ENCODE data around the gene PKNOX1.
"Not testable (repeated sequence)": the region's sequence is repeated elsewhere in the genome, so short reads cannot be mapped to it uniquely, and the experiment has no call there.

The PKNOX1 gene

DNA sequence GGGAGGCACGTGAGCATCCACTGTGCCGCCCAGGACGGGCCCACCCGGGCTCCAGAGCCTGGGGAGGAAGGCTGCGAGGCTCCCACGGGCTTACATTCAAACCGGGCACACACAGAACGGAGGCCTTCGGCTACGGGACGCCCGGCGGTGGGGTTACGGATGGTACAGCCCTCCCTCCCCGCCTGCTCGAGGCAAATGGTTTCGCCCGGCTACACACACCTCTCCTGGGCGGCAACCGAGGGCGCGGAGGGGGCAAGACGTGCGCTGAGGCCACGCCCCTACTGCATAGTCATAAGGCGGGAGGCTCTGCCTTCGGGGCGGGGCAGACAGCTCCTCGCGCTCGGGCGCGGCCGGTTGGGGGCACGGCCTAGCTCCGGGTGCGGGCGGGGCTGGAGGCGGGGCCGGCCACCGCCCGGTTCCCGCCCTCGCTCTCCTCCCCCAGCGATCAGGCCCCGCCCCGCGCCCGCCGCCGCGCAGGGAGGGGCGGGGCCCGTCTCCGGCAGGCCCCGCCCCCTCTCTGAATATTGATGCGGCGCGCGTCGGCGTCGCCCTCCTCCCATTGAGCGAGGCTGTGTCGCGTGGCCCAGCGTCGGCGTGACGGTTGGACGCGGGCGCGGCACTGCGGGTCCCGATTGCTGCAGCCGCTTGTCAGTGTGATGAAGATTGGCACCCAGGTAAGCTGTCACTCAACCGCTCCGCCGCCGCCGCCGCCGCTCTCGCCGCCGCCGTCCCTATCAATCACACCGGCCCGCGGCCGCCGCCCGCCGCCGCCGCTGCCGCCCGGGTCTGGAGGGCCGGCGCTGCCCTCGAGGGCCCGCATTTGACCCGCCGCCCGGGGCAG is at the start of gene PKNOX1:
Gene PKNOX1, plus strand, starts transcription at position 572 of the 841 bp plus-strand sequence. CDS start 29,820 bp downstream, outside the sequence.
- DNase-seq = peak; percentile 99

DNA sequence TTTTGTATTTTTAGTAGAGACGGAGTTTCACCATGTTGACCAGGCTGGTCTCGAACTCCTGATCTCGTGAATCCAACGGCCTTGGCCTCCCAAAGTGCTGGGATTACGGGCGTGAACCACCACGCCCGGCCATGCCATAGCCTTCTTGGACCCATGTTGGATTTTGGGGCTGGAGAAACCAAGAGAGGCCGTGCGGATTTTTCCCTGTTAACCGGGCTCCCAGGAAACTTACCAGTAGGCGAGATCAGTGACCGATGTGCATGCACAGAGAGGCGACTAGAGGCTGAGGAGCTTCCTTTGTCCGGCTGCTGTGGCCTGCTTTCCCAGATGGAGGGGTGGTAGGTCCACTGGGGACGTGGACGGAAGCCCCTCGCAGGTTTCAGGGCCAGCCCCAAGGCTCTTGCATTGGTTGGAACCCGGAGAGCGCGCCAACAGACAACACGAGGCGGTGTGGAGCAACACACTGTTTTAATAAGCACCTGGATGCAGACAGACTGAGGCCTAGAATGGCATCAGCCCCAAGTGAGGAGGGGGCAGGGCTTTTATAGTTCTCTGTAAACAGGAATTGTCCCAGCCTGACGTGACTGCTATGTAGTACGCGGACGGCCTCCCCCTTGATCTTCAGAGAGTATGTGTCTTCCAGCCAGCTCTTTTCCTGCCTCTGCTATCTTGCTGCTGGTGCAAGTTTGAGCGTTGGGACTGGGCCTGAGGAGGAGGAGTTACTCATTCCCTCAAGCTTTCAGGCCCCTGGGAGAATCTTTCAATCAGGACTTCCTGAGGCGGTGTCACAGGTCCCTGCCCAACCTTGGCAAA is 49.0 kb upstream of the PKNOX1 start, which contains the start of gene ERVH48-1:
Gene ERVH48-1, minus strand, starts transcription at position 517 of the 813 bp plus-strand sequence. CDS start 6,624 bp downstream, outside the sequence.
- DNase-seq = no peak

DNA sequence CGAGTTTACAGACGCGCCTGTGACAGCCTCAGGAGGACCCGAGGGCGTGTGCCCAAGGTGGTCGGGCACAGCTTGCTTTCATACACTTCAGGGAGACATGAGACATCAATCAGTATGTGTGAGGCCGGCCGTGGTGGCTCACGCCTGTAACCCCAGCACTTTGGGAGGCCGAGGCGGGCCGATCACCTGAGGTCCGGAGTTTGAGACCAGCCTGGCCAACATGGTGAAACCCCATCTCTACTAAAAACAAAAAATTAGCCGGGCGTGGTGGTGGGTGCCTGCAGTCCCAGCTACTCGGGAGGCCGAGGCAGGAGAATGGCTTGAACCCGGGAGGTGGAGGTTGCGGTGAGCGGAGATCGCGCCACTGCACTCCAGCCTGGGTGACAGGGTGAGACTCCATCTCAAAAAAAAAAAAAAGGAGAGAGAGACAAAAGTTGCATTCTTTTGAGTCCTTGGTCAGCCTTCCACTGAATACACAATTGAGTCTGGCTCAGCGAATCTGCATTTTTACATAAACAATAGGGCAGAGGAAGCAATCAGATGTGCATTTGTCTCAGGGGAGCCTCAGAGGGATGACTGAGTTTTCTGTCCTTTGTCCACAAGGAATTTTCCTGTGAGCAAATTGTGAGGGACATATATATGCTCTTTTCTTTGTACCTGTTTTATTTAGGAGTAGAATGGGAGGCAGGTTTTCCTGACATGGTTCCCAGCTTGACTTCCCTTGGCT is 46.7 kb upstream of the PKNOX1 start:
- DNase-seq = not testable (repeated sequence)

GRCh38 chr21:42929969-42930368 is 44.4 kb upstream of the PKNOX1 start:
- no peak for DNase-seq

- DNase-seq = no peak
Measured at GRCh38 chr21:42931560-42932235, 42.7 kb upstream of the PKNOX1 start.

DNA sequence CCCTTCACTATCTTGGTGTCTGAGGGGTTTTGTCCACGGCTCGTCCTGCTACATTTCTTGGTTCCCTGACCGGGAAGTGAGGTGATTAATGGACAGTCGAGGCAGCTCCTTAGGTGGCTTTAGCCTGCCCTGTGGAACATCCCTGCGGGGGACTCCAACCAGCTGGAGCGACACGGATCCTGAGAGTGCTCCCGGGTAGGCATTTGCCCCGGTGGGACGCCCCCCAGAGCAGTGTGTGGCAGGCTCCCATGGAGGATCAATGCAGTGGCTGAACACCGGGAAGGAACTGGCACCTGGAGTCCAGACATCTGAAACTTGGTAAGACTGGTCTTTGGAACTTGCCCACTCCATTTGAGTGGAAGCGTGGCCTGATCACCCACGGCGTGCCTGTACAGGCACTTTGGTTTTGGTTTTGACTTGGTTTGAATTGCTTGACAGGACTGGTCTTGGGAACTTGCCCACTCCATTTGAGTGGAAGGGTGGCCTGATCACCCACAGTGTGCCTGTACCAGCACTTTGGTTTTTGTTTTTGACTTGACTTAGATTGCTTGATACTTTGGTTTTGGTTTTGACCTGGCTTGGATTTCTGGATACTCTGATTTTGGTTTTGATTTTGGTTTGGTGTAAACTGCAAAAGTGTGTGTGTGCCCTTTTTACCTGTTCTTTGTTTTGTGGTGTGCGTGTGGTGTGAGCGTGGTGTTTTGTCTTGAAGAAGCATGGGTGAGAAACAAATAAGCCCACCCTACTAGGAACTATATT is 41.8 kb upstream of the PKNOX1 start:
- DNase-seq = not testable (repeated sequence)

- not testable (repeated sequence) for DNase-seq
Measured at GRCh38 chr21:42933137-42933970, 41.0 kb upstream of the PKNOX1 start.

DNA sequence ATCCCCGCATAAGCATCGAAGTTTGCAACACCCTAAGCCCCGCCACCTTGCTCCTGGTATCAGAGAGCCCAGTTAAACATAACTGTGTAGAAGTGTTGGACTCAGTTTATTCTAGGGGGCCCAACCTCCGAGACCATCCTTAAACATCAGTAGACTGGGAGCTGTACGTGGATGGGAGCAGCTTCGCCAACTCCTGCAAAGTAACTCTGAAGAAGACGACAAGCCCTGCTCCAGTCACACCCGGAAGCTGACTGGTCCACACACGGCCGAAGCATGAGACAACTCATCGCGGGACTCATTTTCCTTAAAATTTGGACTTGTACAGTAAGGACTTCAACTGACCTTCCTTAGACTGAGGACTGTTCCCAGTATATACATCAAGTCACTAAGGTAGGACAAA is 40.4 kb upstream of the PKNOX1 start:
- not testable (repeated sequence) for DNase-seq

DNA sequence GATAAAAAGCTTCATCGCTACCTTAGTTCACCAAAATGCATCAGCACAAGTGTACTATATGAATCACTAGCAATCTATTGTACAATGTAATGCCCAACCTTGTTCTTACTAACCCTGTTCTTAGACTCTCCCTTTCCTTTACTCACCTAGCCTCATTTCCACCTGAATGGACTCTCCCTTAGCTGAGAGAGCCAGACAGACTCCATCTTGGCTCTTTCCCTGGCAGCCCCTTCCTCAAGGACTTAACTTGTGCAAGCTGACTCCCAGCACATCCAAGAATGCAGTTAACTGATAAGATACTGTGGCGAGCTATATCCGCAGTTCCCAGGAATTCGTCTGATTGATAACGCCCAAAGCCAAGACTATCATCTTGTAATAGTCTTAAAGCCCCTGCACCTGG is 38.0 kb upstream of the PKNOX1 start:
- DNase-seq = not testable (repeated sequence)

DNA sequence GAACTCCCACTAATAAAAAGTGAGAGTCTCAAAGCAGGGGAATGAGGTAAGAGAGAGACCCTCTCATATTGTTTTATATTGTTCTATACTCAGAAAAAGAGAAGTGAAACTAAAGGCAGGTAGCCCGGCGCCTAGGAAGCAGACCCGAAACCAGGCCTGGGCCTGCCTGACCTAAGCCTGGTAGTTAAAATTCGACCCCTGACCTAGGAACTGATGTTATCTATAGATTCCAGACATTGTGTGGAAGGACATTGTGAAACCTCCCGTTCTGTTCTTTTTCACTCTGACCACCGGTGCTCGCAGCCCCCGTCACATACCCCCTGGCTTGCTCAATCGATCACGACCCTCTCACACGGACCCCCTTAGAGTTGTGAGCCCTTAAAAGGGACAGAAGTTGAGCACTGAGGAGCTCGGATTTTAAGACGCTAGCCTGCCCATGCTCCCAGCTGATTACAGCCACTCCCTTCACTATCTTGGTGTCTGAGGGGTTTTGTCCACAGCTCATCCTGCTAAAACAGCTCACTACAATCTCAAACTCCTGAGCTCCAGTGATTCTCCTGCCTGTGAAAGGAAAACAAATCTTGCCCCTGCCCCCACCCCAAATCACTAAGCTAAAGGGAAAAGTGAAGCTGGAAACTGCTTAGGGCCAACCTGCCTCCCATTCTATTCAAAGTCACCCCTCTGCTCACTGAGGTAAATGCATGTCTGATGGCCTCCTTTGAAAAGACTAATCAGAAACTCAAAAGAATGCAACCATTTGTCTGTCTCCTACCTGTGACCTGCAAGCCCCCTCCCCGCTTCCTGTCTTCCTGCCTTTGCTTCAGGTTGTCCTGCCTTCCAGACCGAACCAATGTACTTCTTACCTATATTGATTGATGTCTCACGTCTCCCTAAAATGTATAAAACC is 37.1 kb upstream of the PKNOX1 start:
- DNase-seq = not testable (repeated sequence)

- DNase-seq = no peak
Measured at GRCh38 chr21:42937960-42938605, 36.3 kb upstream of the PKNOX1 start.

- not testable (repeated sequence) for DNase-seq
Measured at GRCh38 chr21:42938606-42938995, 35.8 kb upstream of the PKNOX1 start.

DNA sequence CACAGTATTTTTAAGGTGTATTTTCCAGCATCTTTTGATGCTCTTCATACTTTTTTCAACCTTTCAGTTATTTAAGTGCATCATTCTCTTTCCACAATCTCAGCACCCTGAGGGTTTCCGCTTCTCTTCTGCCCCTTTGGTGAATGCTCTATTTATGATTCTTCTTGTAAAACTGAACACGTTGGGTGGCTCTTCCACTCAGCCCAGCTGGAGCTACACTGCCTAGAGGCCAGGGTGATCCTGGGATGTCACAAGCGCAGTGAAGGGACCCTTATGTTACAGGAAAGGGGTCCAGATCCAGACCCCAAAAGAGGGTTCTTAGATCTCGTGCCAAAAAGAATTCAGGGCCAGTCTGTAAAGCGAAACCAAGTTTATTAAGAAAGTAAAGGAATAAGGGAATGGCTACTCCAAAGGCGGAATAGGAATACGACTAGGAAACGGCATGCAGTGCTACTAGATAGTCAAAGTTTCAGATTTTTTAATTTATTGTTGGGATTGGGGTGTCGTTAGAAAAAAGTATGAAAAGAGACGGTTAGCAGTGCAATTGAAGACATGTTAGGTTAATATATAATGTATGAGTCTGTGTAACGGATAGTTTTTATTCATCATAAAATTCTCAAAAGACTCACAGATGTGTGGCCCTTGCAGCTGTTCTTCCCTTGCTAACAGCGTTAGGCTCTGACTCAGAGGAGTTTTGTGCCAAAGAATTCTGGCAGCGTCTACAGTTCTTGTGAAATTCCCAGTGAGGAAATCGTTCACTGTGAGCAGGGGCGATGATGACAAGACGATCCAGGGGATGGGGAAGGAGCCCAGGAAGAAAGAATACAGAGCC is 34.6 kb upstream of the PKNOX1 start:
- DNase-seq = no peak

GRCh38 chr21:42941696-42942085 is 32.7 kb upstream of the PKNOX1 start:
- no peak for DNase-seq

GRCh38 chr21:42942244-42942643 is 32.1 kb upstream of the PKNOX1 start:
- DNase-seq = no peak

GRCh38 chr21:42949094-42949755 is 25.1 kb upstream of the PKNOX1 start:
- DNase-seq = not testable (repeated sequence)

GRCh38 chr21:42951193-42951592 is 23.2 kb upstream of the PKNOX1 start:
- not testable (repeated sequence) for DNase-seq

Data from NCI-H2227 treated with DMSO at 0.1 percent for 48 hours (cell line).